HEK293 (cell line): Measurements from ENCODE around the gene PRKCQ.

ENCODE experiments used
- CTCF ChIA-PET: fragments of 350-600 bp; formaldehyde crosslinking; extraction: SDS; loops from one replicate; lab custom pipeline; 2021; ENCODE audit warnings: antibody characterized with exemption; lab: Yijun Ruan, JAX
- POLR2A ChIA-PET: fragments of 300-600 bp; formaldehyde crosslinking; extraction: SDS; loops from one replicate; lab custom pipeline; 2020; ENCODE audit warnings: antibody characterized with exemption, inconsistent platforms; lab: Yijun Ruan, JAX
- H3K27ac ChIP-seq: fragments of 200-500 bp; sonication (Bioruptor generic); 2 replicates; pipeline ENCODE4 v1.5.1; 2014; ENCODE audit warnings: low read depth, low read length, control low read depth, inconsistent platforms; ENCODE audit errors: extremely low read depth
- H3K36me3 ChIP-seq, 2 experiments: fragments of 200-500 bp in 1 of 2; sonication (Bioruptor generic) in 1 of 2; 1 replicate in 1 of 2; 2 replicates in 1 of 2; pipeline ENCODE4 v1.5.1; 2014 to 2017; ENCODE audit warnings: inconsistent platforms in 2 of 2, low read length in 2 of 2; ENCODE audit not compliant: control insufficient read depth in 2 of 2, insufficient read depth in 1 of 2
- H3K4me1 ChIP-seq: fragments of 200-500 bp; sonication (Bioruptor generic); 2 replicates; pipeline ENCODE4 v1.5.1; 2014; ENCODE audit warnings: mild to moderate bottlenecking, low read length, inconsistent platforms; ENCODE audit not compliant: control insufficient read depth, insufficient read depth
- H3K4me3 ChIP-seq: 2 replicates; pipeline ENCODE4 v1.5.1; 2011; ENCODE audit warnings: low read depth, mild to moderate bottlenecking, control low read depth, low read length, moderate library complexity
- H3K9me3 ChIP-seq: fragments of 200-500 bp; sonication (Bioruptor generic); 2 replicates; pipeline ENCODE4 v1.5.1; 2014; ENCODE audit warnings: low read depth, low read length, inconsistent platforms; ENCODE audit not compliant: control insufficient read depth, insufficient read depth
- GLI4 ChIP-seq: fragments of 450-650 bp; formaldehyde crosslinking; IDR thresholded peaks from 2 replicates; pipeline ENCODE4 v1.5.1; 2016; ENCODE audit warnings: missing biosample characterization, missing genetic modification characterization
- PRDM2 ChIP-seq: fragments of 450-650 bp; formaldehyde crosslinking; IDR thresholded peaks from 2 replicates; pipeline ENCODE4 v1.5.1; 2016; ENCODE audit warnings: missing biosample characterization, missing genetic modification characterization, borderline replicate concordance
- PRDM6 ChIP-seq: fragments of 450-650 bp; formaldehyde crosslinking; IDR thresholded peaks from 2 replicates; pipeline ENCODE4 v1.5.1; 2017; ENCODE audit warnings: missing biosample characterization, missing genetic modification characterization
- SETDB1 ChIP-seq: IDR thresholded peaks from one replicate; pipeline ENCODE4 v1.6.1; 2017; ENCODE audit warnings: mild to moderate bottlenecking, low read length, moderate library complexity, mixed read lengths; ENCODE audit not compliant: insufficient read length
- ZBTB21 ChIP-seq: fragments of 450-650 bp; formaldehyde crosslinking; IDR thresholded peaks from 2 replicates; pipeline ENCODE4 v1.5.1; 2017; ENCODE audit warnings: missing biosample characterization, missing genetic modification characterization
- ZFP41 ChIP-seq: fragments of 450-650 bp; formaldehyde crosslinking; IDR thresholded peaks from 2 replicates; pipeline ENCODE4 v1.5.1; 2016; ENCODE audit warnings: missing biosample characterization, missing genetic modification characterization, borderline replicate concordance
- ZNF221 ChIP-seq: fragments of 450-650 bp; formaldehyde crosslinking; IDR thresholded peaks from 2 replicates; pipeline ENCODE4 v1.5.1; 2017; ENCODE audit warnings: missing biosample characterization, missing genetic modification characterization, borderline replicate concordance
- ZNF280D ChIP-seq: fragments of 450-650 bp; formaldehyde crosslinking; IDR thresholded peaks from 2 replicates; pipeline ENCODE4 v1.5.1; 2016; ENCODE audit warnings: missing biosample characterization, missing genetic modification characterization
- ZNF341 ChIP-seq: fragments of 450-650 bp; formaldehyde crosslinking; IDR thresholded peaks from 2 replicates; pipeline ENCODE4; 2016; ENCODE audit warnings: low read depth, missing biosample characterization, missing genetic modification characterization
- ZNF404 ChIP-seq: fragments of 450-650 bp; formaldehyde crosslinking; IDR thresholded peaks from 2 replicates; pipeline ENCODE4 v1.5.1; 2017; ENCODE audit warnings: missing biosample characterization, missing genetic modification characterization
- ZNF416 ChIP-seq: fragments of 450-650 bp; formaldehyde crosslinking; IDR thresholded peaks from 2 replicates; pipeline ENCODE4 v1.5.1; 2016; ENCODE audit warnings: missing biosample characterization, missing genetic modification characterization
- ZNF561 ChIP-seq: fragments of 450-650 bp; IDR thresholded peaks from 2 replicates; pipeline ENCODE4 v1.5.1; 2018; ENCODE audit warnings: missing biosample characterization, missing genetic modification characterization, borderline replicate concordance
- ZNF621 ChIP-seq: fragments of 450-650 bp; formaldehyde crosslinking; IDR thresholded peaks from 2 replicates; pipeline ENCODE4 v1.5.1; 2017; ENCODE audit warnings: missing biosample characterization, missing genetic modification characterization
- ZNF623 ChIP-seq: fragments of 450-650 bp; formaldehyde crosslinking; IDR thresholded peaks from 2 replicates; pipeline ENCODE4 v1.5.1; 2016; ENCODE audit warnings: missing biosample characterization, missing genetic modification characterization
- ZNF645 ChIP-seq: fragments of 450-650 bp; formaldehyde crosslinking; IDR thresholded peaks from 2 replicates; pipeline ENCODE4; 2016; ENCODE audit warnings: missing biosample characterization, missing genetic modification characterization
- ZNF664 ChIP-seq: fragments of 450-650 bp; formaldehyde crosslinking; IDR thresholded peaks from 2 replicates; pipeline ENCODE4 v1.5.1; 2016; ENCODE audit warnings: missing biosample characterization, missing genetic modification characterization
- ZNF677 ChIP-seq: fragments of 450-650 bp; IDR thresholded peaks from 2 replicates; pipeline ENCODE4 v1.5.0; 2018; ENCODE audit warnings: missing biosample characterization, mild to moderate bottlenecking, missing genetic modification characterization, moderate library complexity
- ZNF707 ChIP-seq: fragments of 450-650 bp; formaldehyde crosslinking; IDR thresholded peaks from 2 replicates; pipeline ENCODE4 v1.5.1; 2016; ENCODE audit warnings: missing biosample characterization, missing genetic modification characterization

Gene PRKCQ

GRCh38 chr10:6516281-6516928, 63.7 kb downstream of the PRKCQ start (continued):
- TF ChIP-seq ZNF280D (tag by site-specific recombination) (no peak), ZNF341 (tag by site-specific recombination) (no peak), ZBTB21 (tag by site-specific recombination) (no peak), ZNF221 (tag by site-specific recombination) (no peak), ZNF404 (tag by site-specific recombination) (no peak), ZNF416 (tag by site-specific recombination) (no peak)
- TF ChIP-seq, all 188 proteins: peak for 0

GRCh38 chr10:6514844-6515780, 65.0 kb downstream of the PRKCQ start:
- no peak for TF ChIP-seq ZNF645 (tag by site-specific recombination)
- no peak for TF ChIP-seq ZNF561
- no peak for TF ChIP-seq ZNF664
- peak; percentile 76 for TF ChIP-seq PRDM6 (tag by site-specific recombination)
- ChIA-PET CTCF (interaction anchor here (0.7 kb wide), 1 partner anchor 1172 kb away, joined by 3 read pairs; no protein-coding TSS in a partner anchor), POLR2A (no interaction called here)
- Histone ChIP-seq H3K4me1 (no peaks in the 10 kb centered on the region), H3K36me3 (peaks cover 0 to 7% of the 10 kb centered on the region in 2 experiments; a peak in 1 of 3 replicates), H3K27ac (no peak overlapping the region), H3K9me3 (no peaks in the 10 kb centered on the region), H3K4me3 (no peak overlapping the region)

- Histone ChIP-seq H3K27ac (no peak overlapping the region), H3K9me3 (no peaks in the 10 kb centered on the region), H3K36me3 (peaks cover 0 to 7% of the 10 kb centered on the region in 2 experiments; a peak in 1 of 3 replicates), H3K4me1 (no peaks in the 10 kb centered on the region), H3K4me3 (no peak overlapping the region)
- POLR2A ChIA-PET: no interaction called here
- CTCF ChIA-PET: no interaction called here
- TF ChIP-seq ZFP41 (no peak), ZNF677 (tag by site-specific recombination) (no peak), ZNF623 (tag by site-specific recombination) (no peak), PRDM2 (no peak), ZNF707 (tag by site-specific recombination) (no peak), ZNF621 (tag by site-specific recombination) (no peak), GLI4 (tag by site-specific recombination) (no peak), SETDB1 (no peak)
Measured at GRCh38 chr10:6514180-6514579, 65.9 kb downstream of the PRKCQ start.
